ENCODE results near the gene FBXO17.
"Not testable (repeated sequence)": the region's sequence is repeated elsewhere in the genome, so short reads cannot be mapped to it uniquely, and the experiment has no call there.

FBXO17 gene, protein sequence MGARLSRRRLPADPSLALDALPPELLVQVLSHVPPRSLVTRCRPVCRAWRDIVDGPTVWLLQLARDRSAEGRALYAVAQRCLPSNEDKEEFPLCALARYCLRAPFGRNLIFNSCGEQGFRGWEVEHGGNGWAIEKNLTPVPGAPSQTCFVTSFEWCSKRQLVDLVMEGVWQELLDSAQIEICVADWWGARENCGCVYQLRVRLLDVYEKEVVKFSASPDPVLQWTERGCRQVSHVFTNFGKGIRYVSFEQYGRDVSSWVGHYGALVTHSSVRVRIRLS

DNA sequence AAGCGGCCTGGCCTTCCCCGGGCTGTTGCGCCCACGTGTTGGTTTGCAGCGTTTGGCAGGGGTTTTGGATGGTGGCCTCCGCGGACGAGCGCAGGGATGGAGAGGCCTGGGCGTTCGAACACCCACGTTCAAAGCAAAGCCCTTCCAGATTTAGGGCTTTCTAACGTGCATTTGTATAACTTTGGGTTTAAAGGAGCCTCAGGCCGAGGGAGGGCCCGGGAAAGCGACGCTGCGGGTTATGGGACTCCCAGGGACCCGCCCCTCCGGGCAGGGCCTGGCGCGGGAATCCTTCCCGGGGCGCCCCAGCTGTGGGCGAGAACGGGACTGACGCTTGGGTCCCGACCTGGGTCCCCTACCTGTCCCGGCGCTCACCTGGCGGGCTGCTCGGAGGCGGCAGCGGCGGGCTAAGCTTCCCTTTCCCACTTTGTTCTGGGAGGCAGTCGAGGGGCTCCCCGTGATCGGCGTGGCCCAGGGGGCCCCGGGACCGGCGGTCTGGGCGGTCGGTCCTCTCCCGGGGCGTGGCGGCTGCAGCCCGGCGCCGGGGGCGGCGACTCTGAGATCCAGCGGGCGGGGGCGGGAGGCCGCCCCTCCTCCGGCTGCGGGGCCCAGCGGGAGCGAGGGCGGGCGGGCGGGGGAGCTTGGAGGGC lies at the start of gene FBXO17:
TSS of gene FBXO17 (minus strand) at position 529 of the 647 bp plus-strand sequence. CDS start 25,423 bp downstream, outside the sequence.
- no peak for DNase-seq (ENCODE audit: low spot score)

DNA sequence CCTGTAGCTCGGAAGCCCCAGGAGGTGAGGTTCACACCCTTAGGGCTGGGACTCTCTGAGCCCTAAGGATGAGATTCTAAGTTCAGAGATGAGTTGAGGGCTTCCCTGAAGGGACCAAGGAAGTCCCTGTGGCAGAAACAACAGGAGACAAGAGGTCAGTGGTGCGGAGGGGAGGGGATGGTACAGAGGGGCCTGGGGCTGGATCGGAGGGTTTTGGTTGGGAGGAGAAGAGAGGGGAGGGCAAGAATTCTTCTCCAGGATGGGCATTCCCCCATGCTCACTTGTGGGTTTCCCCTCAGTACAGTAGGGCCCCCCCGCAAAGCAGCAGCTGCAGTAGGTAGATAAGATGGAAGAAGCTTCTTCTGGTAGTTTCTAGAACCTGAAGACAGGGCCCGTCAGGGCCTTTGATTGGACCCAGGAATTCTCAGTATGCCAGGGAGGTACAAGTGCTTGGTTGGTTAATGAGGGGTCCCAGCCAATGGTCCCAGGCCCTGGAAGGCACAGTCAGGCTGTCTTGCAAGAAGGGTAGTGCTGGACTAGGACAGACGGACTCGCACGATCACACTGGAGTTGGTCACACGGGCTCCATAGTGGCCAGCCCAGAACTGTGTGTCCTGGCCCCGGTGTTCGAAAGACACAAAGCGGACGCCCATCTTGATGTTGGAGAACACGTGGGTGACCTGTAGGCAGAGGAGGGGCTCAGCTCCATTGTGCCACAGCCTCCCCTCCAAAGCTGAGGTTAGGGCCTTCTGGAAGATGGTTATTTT lies 49.5 kb upstream of the FBXO17 start:
- DNase-seq (ENCODE audit: low spot score): no peak

- no peak for DNase-seq (ENCODE audit: low spot score)
Measured at GRCh38 chr19:39021063-39021462, 45.5 kb upstream of the FBXO17 start.

DNA sequence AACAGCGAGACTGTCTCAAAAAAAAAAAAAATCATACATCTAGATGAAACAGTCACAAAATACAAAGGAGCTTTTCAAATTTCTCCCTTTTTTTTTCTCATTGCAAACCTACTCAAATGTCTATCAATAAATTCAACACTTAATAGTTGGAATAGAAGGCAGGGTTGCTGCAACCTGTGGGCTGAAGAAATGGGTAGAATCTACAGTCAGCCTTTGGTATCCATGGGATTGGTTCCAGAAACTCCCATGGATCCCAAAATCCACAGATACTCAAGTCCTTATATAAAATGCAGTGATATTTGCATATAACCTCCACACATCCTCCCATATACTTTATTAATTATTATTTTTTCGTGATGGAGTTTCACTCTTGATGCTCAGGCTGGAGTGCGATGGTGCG lies 42.1 kb upstream of the FBXO17 start:
- DNase-seq (ENCODE audit: low spot score): no peak

- no peak for DNase-seq (ENCODE audit: low spot score)
Measured at GRCh38 chr19:39017026-39017425, 41.5 kb upstream of the FBXO17 start.

- DNase-seq (ENCODE audit: low spot score): no peak
Measured at GRCh38 chr19:39014037-39014436, 38.5 kb upstream of the FBXO17 start.

GRCh38 chr19:39009001-39009400 lies 33.5 kb upstream of the FBXO17 start:
- DNase-seq (ENCODE audit: low spot score): no peak

GRCh38 chr19:39008137-39008536 lies 32.6 kb upstream of the FBXO17 start:
- DNase-seq (ENCODE audit: low spot score): no peak

DNA sequence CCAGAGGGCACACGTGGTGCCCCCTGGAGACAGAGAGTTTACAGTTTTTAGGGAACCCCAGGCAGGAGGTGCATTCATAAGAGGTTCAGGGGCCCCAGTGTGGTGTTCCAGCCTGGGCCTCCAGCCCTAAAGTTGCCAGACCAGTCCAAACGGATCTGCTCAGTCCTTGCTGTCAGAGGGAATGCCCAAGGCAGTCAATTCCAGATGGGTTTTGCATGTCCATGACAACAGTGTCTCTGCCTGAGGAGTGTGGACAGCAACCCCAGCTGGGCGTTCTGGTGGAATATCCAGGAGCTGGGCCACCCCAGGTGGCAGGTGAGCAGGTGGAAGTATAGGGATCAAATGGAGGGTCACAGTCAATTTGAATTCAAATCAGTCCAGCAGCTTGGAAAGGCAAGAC lies 31.6 kb upstream of the FBXO17 start:
- no peak for DNase-seq (ENCODE audit: low spot score)

DNA sequence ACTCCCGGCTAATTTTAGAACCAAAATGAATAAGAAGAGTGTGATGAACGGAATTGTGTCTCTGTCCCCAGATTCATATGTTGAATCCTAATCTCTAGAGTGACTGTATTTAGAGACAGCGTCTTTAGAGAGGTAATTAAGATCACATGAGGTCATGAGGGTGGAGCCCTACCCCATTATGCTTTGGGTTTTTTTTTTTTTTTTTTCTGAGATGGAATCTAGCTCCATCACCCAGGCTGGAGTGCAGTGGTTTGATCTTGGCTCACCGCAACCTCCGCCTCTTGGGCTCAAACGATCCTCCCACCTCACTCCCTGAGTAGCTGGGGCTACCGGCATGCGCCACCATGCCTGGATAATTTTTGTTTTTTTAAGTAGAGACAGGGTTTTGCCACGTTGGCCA lies 28.9 kb upstream of the FBXO17 start:
- DNase-seq (ENCODE audit: low spot score): no peak

DNA sequence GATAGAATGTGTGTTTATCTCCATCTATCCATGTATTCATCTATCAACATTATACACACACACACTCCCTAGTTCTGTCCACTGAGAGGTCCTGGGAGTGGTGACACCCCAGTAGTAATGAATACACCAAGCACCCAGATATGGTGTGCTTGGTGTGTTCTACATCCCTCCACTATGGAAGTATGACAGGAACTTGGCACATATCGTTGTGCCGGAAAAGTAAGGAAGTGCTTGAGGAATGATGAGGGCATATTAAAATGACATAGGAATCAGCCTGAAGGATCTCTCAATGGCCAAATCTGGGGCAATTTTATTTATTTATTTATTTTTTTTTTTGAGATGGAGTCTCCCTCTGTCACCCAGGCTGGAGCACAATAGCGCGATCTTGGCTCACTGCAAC lies 28.3 kb upstream of the FBXO17 start:
- DNase-seq (ENCODE audit: low spot score): no peak

- no peak for DNase-seq (ENCODE audit: low spot score)
Measured at GRCh38 chr19:39003188-39003587, 27.6 kb upstream of the FBXO17 start.

- DNase-seq (ENCODE audit: low spot score): no peak
Measured at GRCh38 chr19:39001041-39001440, 25.5 kb upstream of the FBXO17 start.

- DNase-seq (ENCODE audit: low spot score): not testable (repeated sequence)
Measured at GRCh38 chr19:38997576-38997975, 22.0 kb upstream of the FBXO17 start.

DNA sequence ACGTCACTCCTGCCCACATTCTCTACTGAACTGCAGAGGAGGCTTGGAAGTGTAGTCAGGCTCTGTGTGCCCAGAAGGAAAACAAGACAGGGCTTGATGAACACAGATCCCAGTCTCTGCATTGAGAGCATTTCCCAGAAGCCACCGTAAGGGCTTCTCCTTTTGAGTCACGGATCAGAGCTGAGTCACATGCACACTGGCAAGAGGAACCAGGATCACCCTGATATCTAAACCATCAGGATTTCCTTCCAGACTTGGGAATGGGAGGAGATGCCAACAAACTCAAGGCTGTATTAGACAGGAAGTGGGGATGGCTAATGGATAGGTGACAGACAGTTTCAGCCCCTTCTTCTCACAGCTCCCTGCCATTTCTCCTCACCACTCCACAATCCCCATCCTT lies 17.7 kb upstream of the FBXO17 start:
- DNase-seq (ENCODE audit: low spot score): peak; percentile 74

- DNase-seq (ENCODE audit: low spot score): no peak
Measured at GRCh38 chr19:38990949-38991697, 15.6 kb upstream of the FBXO17 start.

- not testable (repeated sequence) for DNase-seq (ENCODE audit: low spot score)
Measured at GRCh38 chr19:38989614-38990013, 14.1 kb upstream of the FBXO17 start.

DNA sequence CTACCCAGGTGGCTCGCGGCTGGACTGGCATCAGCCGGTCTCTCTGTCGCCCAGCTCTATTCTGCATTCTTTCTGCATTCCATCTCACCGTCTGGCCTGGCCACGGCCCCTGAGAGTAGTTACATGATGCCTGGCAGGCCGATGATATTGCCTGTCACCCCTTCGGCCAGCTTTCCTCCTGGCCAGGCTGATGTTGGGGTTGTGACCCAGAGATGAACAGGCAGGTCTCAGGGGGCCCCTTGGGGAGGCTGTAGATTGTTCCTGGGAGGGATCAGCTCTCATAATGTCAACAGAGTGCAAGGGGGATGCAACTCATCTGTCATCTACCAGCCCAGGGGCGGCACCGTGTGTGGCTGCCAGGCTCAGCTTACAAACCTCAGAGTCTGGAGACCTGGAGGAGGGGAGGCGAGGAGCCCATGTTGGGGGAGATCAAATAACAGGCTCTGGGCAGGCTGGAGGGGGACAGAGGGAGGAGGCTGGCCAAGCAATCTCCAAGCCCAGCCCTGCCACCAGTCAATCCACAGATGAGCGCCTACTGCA lies 13.6 kb upstream of the FBXO17 start:
- DNase-seq (ENCODE audit: low spot score): no peak

DNA sequence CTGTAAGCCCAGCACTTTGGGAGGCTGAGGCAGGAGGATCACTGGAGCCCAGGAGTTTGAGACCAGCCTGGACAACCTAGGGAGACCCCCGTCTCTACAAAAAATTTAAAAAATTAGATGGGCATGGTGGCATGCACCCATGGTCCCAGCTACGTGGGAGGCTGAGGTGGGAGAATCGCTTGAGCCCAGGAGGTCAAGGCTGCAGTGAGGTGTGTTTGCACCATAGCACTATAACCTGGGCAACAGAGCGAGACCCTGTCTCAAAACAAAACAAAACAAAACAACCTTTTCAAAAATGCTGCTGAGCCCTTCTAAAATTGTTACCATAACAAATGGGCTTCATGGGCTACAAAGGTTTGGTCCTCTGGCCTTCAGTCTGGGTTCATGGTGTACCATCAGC lies 13.1 kb upstream of the FBXO17 start:
- DNase-seq (ENCODE audit: low spot score): not testable (repeated sequence)

- DNase-seq (ENCODE audit: low spot score): not testable (repeated sequence)
Measured at GRCh38 chr19:38987745-38988144, 12.2 kb upstream of the FBXO17 start.

DNA sequence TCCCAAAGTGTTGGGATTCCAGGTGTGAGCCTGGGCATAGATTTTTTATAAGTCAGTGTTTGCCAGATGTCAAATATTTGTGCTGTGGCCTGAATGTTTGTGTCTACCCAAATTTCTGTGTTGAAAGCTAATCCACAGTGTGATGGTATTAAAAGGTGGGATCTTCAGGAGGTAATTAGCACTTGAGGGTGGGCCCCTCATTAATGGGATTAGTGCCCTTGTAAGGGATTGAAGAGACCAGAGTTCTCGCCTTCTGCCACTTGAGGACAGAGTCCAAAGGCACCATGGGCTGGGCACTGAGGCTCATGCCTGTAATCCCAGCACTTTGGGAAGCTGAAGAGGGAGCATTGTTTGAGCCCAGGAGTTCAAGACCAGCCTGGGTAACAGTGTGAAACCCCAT lies 9.7 kb upstream of the FBXO17 start:
- no peak for DNase-seq (ENCODE audit: low spot score)

Measured in RKO (cell line).